Measurements from ENCODE around the gene CNOT2.
"Not testable (repeated sequence)": the region's sequence is repeated elsewhere in the genome, so short reads cannot be mapped to it uniquely, and the experiment has no call there.

The CNOT2 gene

DNA sequence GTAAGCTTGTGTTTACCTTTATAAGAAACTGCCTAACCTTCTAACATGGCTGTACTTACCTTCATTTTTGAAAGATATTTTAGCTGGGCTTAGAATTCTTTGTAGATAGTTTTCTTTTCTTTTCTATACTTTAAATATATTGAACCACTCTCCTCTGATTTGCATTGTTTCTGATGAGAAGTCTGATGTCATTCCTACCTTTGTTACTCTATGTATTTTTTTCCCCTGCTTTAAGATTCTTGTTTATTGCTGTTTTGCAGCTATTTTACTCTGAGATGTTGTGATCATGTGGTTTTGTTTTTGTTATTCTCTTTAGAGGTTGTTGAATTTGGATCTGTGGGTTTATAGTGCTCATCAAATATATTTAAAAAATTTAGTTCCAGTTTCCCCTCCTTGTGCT lies 31.8 kb downstream of the CNOT2 start:
- DNase-seq (ENCODE audit: extremely low read depth, low read depth) = no peak
- TF ChIP-seq, protein P1, sequence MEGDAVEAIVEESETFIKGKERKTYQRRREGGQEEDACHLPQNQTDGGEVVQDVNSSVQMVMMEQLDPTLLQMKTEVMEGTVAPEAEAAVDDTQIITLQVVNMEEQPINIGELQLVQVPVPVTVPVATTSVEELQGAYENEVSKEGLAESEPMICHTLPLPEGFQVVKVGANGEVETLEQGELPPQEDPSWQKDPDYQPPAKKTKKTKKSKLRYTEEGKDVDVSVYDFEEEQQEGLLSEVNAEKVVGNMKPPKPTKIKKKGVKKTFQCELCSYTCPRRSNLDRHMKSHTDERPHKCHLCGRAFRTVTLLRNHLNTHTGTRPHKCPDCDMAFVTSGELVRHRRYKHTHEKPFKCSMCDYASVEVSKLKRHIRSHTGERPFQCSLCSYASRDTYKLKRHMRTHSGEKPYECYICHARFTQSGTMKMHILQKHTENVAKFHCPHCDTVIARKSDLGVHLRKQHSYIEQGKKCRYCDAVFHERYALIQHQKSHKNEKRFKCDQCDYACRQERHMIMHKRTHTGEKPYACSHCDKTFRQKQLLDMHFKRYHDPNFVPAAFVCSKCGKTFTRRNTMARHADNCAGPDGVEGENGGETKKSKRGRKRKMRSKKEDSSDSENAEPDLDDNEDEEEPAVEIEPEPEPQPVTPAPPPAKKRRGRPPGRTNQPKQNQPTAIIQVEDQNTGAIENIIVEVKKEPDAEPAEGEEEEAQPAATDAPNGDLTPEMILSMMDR (IDR thresholded peaks at IDR 0.05; ENCODE audit: low read depth, low read length) = no peak

DNA sequence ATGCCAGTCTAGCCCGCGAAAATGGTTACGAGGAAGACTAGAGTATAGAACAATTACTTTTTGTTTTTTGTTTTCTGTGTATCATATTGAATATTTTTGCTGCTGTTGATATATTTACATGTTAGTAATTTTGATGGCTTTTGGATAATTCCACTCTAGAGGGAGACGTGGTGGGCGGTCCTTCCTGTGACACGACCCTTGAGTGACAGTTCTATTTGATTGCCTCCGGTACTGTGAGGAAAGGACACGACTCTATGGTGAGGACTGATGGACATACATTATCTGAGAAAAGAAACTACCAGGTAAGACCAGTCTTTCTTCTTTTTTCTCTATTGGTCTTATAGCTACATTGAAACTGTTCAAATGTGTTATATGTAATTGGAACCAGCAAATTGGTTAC lies 34.7 kb downstream of the CNOT2 start:
- no peak for DNase-seq (ENCODE audit: extremely low read depth, low read depth)
- TF ChIP-seq, protein P1 (IDR thresholded peaks at IDR 0.05; ENCODE audit: low read depth, low read length) = no peak

DNA sequence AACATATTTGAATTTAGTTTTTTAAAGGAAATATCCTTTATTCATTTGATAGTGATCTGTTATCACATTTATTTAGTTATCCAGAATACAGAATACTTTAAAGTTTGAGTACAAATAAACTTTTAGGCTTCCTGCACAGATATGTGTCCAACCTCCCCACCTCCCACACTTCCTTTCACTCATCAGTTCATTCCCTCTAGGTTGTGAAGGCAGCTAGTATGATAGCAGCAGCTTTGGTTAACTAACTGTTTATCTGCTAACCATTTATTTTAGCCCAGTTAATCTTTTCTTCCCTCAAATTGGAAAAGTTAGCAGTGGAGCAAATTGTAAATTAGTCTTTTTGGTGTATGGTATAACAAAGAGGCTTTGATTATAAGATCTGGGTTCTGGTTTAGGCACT lies 35.7 kb downstream of the CNOT2 start:
- TF ChIP-seq, protein P1 (IDR thresholded peaks at IDR 0.05; ENCODE audit: low read depth, low read length) = no peak
- DNase-seq (ENCODE audit: extremely low read depth, low read depth) = no peak

- TF ChIP-seq, protein P1 (IDR thresholded peaks at IDR 0.05; ENCODE audit: low read depth, low read length) = no peak
- DNase-seq (ENCODE audit: extremely low read depth, low read depth) = no peak
Measured at GRCh38 chr12:70283232-70283631, 40.0 kb downstream of the CNOT2 start.

DNA sequence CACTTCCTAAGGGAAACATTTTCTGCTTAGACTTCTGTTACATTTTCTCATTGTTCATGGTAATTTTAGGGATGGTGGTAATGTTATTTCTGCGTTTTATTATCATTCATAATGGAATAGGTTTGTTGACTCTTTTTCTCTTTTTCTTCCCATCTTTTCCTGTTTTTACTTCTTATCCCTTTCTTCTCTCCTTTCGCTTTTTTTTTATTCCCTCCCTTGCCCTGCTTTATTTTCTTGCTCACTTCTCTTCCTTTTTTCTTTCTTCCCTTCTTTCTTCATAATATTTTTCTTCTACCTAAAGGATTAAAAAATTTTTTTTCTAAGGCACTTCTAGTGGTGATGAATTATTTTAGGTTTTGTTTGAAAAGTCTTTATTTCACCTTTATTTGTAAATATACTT lies 45.6 kb downstream of the CNOT2 start:
- TF ChIP-seq, protein P1 (IDR thresholded peaks at IDR 0.05; ENCODE audit: low read depth, low read length) = no peak
- no peak for DNase-seq (ENCODE audit: extremely low read depth, low read depth)

- no peak for DNase-seq (ENCODE audit: extremely low read depth, low read depth)
- TF ChIP-seq, protein P1 (IDR thresholded peaks at IDR 0.05; ENCODE audit: low read depth, low read length) = no peak
Measured at GRCh38 chr12:70290116-70290515, 46.9 kb downstream of the CNOT2 start.

DNA sequence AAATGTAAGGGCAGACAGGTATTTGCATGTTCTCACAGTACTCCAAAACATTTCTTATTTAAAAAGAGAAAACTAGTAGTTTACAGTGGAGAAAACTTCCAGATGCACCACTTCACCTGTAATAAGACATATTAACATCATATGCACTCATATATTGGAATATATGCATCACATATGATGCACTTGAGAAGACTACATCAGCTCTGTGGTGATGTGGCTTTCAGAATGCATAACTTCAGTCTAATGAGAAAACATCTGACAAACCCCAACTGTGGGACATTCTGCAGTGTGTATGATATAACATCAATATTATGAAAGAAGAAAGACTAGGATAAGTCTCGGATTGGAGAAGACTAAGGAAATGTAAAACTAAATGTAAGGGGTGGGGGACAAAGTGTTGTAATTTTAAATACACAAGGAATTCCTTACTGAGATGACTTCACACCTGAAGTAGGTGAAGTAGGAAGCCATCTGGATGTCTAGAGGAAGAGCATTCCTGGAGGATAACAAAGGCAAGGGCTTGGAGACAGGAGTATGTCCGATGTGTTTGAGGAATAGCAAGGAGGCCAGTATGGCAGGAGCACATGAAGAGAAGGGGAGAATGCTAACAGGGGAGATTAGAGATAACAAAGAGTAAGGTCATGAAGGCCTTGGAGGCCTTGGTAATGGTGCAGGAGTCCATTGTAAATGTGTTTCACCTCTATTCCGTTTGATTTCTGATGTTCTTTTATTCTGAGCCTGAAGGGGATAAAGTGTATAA lies 49.0 kb downstream of the CNOT2 start:
- no peak for DNase-seq (ENCODE audit: extremely low read depth, low read depth)
- TF ChIP-seq, protein P1 (IDR thresholded peaks at IDR 0.05; ENCODE audit: low read depth, low read length) = no peak

DNA sequence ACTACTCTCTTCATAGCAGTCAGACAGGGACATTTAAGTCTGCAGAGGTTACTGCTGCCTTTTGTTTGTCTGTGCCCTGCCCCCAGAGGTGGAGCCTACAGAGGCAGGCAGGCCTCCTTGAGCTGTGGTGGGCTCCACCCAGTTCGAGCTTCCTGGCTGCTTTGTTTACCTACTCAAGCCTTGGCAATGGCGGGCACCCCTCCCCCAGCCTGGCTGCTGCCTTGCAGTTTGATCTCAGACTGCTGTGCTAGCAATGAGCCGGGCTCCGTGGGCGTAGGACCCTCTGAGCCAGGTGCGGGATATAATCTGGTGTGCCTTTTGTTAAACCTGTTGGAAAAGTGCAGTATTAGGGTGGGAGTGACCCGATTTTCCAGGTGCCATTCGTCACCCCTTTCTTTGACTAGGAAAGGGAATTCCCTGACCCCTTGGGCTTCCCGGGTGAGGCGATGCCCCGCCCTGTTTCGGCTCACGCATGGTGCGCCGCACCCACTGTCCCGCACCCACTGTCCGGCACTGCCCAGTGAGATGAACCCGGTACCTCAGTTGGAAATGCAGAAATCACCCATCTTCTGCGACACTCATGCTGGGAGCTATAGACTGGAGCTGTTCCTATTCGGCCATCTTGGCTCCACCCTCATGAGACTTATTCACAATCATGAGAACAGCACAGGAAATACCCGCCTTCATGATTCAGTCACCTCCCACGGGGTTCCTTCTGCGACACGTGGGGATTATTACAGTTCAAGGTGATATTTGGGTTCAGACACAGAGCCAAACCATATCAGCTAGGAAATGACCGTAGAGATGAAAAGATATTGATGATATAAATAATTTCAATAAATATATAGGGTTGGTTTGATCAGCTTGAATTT lies 61.7 kb downstream of the CNOT2 start:
- DNase-seq (ENCODE audit: extremely low read depth, low read depth) = not testable (repeated sequence)
